HepG2 (cell line): ENCODE data around the gene TST. TPM values are rescaled to one million over a fixed set of nuclear protein-coding genes. Genes with fewer than 3 reads are reported as not detected.

ENCODE experiments used
- GLMP ChIP-seq: sonication (generic); formaldehyde crosslinking; IDR thresholded peaks from 2 replicates; pipeline ENCODE4 v1.9.0; 2021; ENCODE audit warnings: missing genetic modification reagents, mild to moderate bottlenecking, borderline replicate concordance
- GPBP1L1 ChIP-seq: sonication (generic); formaldehyde crosslinking; IDR thresholded peaks from 2 replicates; pipeline ENCODE4 v1.5.0; 2020; ENCODE audit warnings: mild to moderate bottlenecking, missing genetic modification reagents
- HNRNPH1 ChIP-seq: fragments of 200-400 bp; formaldehyde crosslinking; optimal IDR thresholded peaks from 2 replicates; pipeline ENCODE3; 2017; ENCODE audit warnings: mild to moderate bottlenecking, low read depth, low read length
- MBNL3 ChIP-seq: fragments of 250-450 bp; sonication (Bioruptor Pico); conservative IDR thresholded peaks from 2 replicates; pipeline ENCODE4 v1.8.0; 2022; ENCODE audit warnings: mild to moderate bottlenecking, inconsistent platforms
- MXD3 ChIP-seq: IDR thresholded peaks from 2 replicates; pipeline ENCODE4 v1.6.1; 2016; ENCODE audit warnings: mild to moderate bottlenecking, missing biosample characterization, missing genetic modification reagents
- NFATC3 ChIP-seq: sonication (generic); formaldehyde crosslinking; IDR thresholded peaks from 2 replicates; pipeline ENCODE4 v1.5.1; 2020; ENCODE audit warnings: mild to moderate bottlenecking, missing genetic modification reagents
- PAXIP1 ChIP-seq: sonication (generic); formaldehyde crosslinking; conservative IDR thresholded peaks from 2 replicates; pipeline ENCODE4 v1.4.0; 2020; ENCODE audit warnings: mild to moderate bottlenecking, missing genetic modification reagents, moderate library complexity
- SMYD3 ChIP-seq: sonication (generic); formaldehyde crosslinking; IDR thresholded peaks from 2 replicates; pipeline ENCODE4 v1.8.1; 2023; ENCODE audit warnings: mild to moderate bottlenecking, missing genetic modification reagents
- SNAPC2 ChIP-seq: sonication (generic); formaldehyde crosslinking; IDR thresholded peaks from 2 replicates; pipeline ENCODE4 v1.8.1; 2022; ENCODE audit warnings: mild to moderate bottlenecking, missing genetic modification reagents
- SNRNP70 ChIP-seq: fragments of 200-400 bp; formaldehyde crosslinking; IDR thresholded peaks from 2 replicates; pipeline ENCODE4 v1.6.1; 2017; ENCODE audit warnings: mild to moderate bottlenecking, low read depth, low read length, moderate library complexity
- SOX5 ChIP-seq: IDR thresholded peaks from 2 replicates; pipeline ENCODE4 v1.6.1; 2016; ENCODE audit warnings: borderline replicate concordance
- ZFX ChIP-seq: sonication (generic); formaldehyde crosslinking; IDR thresholded peaks from 2 replicates; pipeline ENCODE4 v1.4.0; 2020; ENCODE audit warnings: mild to moderate bottlenecking, low read depth, missing genetic modification reagents, moderate library complexity
- ZNF256 ChIP-seq: sonication (generic); formaldehyde crosslinking; conservative IDR thresholded peaks from 2 replicates; pipeline ENCODE4 v1.4.0; 2020; ENCODE audit warnings: missing genetic modification reagents
- ZNF280B ChIP-seq: sonication (generic); formaldehyde crosslinking; IDR thresholded peaks from 2 replicates; pipeline ENCODE4 v1.5.0; 2020; ENCODE audit warnings: missing genetic modification reagents, mild to moderate bottlenecking, borderline replicate concordance
- ZNF543 ChIP-seq: sonication (generic); formaldehyde crosslinking; IDR thresholded peaks from 2 replicates; pipeline ENCODE4 v1.4.0; 2020; ENCODE audit warnings: mild to moderate bottlenecking, missing genetic modification reagents
- ZNF770 ChIP-seq: sonication (generic); formaldehyde crosslinking; IDR thresholded peaks from 2 replicates; pipeline ENCODE4 v1.5.0; 2020; ENCODE audit warnings: mild to moderate bottlenecking, missing genetic modification reagents
- polyA plus RNA-seq, 8 experiments: library from polyadenylated mRNA; depleted of rRNA in 3 of 8; stranded (reverse) in 7 of 8; unstranded in 1 of 8; fragments of >200 nt; fragmentation: Illumina TruSeq in 4 of 8; extraction: Trizol in 4 of 8; gene quantifications; 2 replicates each; pipeline versions ENCODE4 v1.2.1 to v1.2.3, GENCODE V29; 2011 to 2016; ENCODE audit warnings: low read depth in 4 of 8, missing spikeins in 1 of 8, mixed read lengths in 1 of 8; ENCODE audit not compliant: insufficient read depth in 1 of 8
- total RNA-seq, 5 experiments: library from RNA; depleted of rRNA; stranded (reverse); fragments of >200 nt; fragmentation: Illumina TruSeq; extraction: Trizol; gene quantifications; 2 replicates each; pipeline ENCODE4 v1.2.3, GENCODE V29; 2016; ENCODE audit warnings: low read depth in 1 of 5

Gene TST
- total and polyA plus RNA-seq, 2 of the 13 experiments (the other 11 are each of a cell fraction or from before 2014, with no cell fraction given): 44.6 to 63.6 TPM

GRCh38 chr22:37032535-37033460 is 13.6 kb upstream of the TST start (continued):
- peak; percentile 94; the same call in 1 of the 2 replicates for TF ChIP-seq SMYD3
- no peak for TF ChIP-seq HNRNPH1
- 0 out of 2 replicates have a peak, but pooled peaks have one; percentile 66 for TF ChIP-seq MBNL3 (CRISPR knock-in tag)
- no peak for TF ChIP-seq GPBP1L1 (CRISPR knock-in tag)
- peak; percentile 99 for TF ChIP-seq PAXIP1 (CRISPR knock-in tag)
- TF ChIP-seq MXD3 (CRISPR knock-in tag): no peak; the same call in 1 of the 2 replicates
- TF ChIP-seq ZNF256 (CRISPR knock-in tag): 0 out of 2 replicates have a peak, but pooled peaks have one; percentile 19
- TF ChIP-seq SNRNP70: no peak
- no peak for TF ChIP-seq ZNF280B (CRISPR knock-in tag)
- peak; percentile 78; the same call in 1 of the 2 replicates for TF ChIP-seq ZNF770 (CRISPR knock-in tag)
- peak; percentile 72 for TF ChIP-seq ZFX (CRISPR knock-in tag)
- TF ChIP-seq ZNF543 (CRISPR knock-in tag): no peak
- TF ChIP-seq SNAPC2: peak; percentile 93; the same call in 1 of the 2 replicates
- peak; percentile 92; the same call in 1 of the 2 replicates for TF ChIP-seq SOX5
- TF ChIP-seq GLMP (CRISPR knock-in tag): 0 out of 2 replicates have a peak, but pooled peaks have one; percentile 26
- TF ChIP-seq NFATC3 (CRISPR knock-in tag): no peak; the same call in 1 of the 2 replicates
